KBM-7 (cell line): ENCODE measurements around the gene HINT3.
"Not testable (repeated sequence)": the region's sequence is repeated elsewhere in the genome, so short reads cannot be mapped to it uniquely, and the experiment has no call there.

ENCODE experiments used
- DNase-seq: peaks from one replicate; pipeline ENCODE4 v3.0.0-alpha.2; 2015
- in situ Hi-C: fragments of 300-500 bp; cut with MboI; formaldehyde crosslinking; loops from 2 replicates; pipeline ENCODE4 v1.14.3; 2020; ENCODE audit warnings: low sequenced_read_pairs, low pct_unique_long_range_greater_than_20kb, mixed read lengths

The HINT3 gene

GRCh38 chr6:125935520-125935919 lies 21.1 kb upstream of the HINT3 start:
- in situ Hi-C loops, DNase-seq: not testable (repeated sequence)

GRCh38 chr6:125939026-125939425 lies 17.5 kb upstream of the HINT3 start:
- in situ Hi-C loops: no loop called here
- no peak for DNase-seq

GRCh38 chr6:125939791-125940190 lies 16.8 kb upstream of the HINT3 start:
- in situ Hi-C loops: no loop called here
- DNase-seq: no peak

GRCh38 chr6:125940247-125941041 lies 16.1 kb upstream of the HINT3 start:
- in situ Hi-C loops: no loop called here
- DNase-seq: no peak

- DNase-seq: peak; percentile 20
- in situ Hi-C loops: no loop called here
Measured at GRCh38 chr6:125942672-125943527, 13.7 kb upstream of the HINT3 start.

- in situ Hi-C loops: no loop called here
Measured at GRCh38 chr6:125943528-125944433, 12.8 kb upstream of the HINT3 start.

GRCh38 chr6:125944434-125944816 lies 12.1 kb upstream of the HINT3 start:
- in situ Hi-C loops: no loop called here
- DNase-seq: peak; percentile 56

More at GRCh38 chr6:125943528-125944433, 12.8 kb upstream of the HINT3 start:
- no peak for DNase-seq

GRCh38 chr6:125944896-125945295 lies 11.7 kb upstream of the HINT3 start:
- DNase-seq: no peak
- in situ Hi-C loops: no loop called here

GRCh38 chr6:125945378-125946141 lies 11.0 kb upstream of the HINT3 start:
- in situ Hi-C loops: no loop called here
- DNase-seq: no peak

- no peak for DNase-seq
- in situ Hi-C loops: no loop called here
Measured at GRCh38 chr6:125947615-125948014, 9.0 kb upstream of the HINT3 start.

- DNase-seq: no peak
- in situ Hi-C loops: no loop called here
Measured at GRCh38 chr6:125948455-125948854, 8.1 kb upstream of the HINT3 start.

- DNase-seq: no peak
- in situ Hi-C loops: no loop called here
Measured at GRCh38 chr6:125949069-125949468, 7.5 kb upstream of the HINT3 start.

- no peak for DNase-seq
- in situ Hi-C loops: no loop called here
Measured at GRCh38 chr6:125950293-125950692, 6.3 kb upstream of the HINT3 start.

GRCh38 chr6:125950716-125951115 lies 5.9 kb upstream of the HINT3 start:
- DNase-seq, in situ Hi-C loops: not testable (repeated sequence)

- no peak for DNase-seq
- in situ Hi-C loops: no loop called here
Measured at GRCh38 chr6:125951323-125951722, 5.2 kb upstream of the HINT3 start.

- in situ Hi-C loops: no loop called here
- peak; percentile 57 for DNase-seq
Measured at GRCh38 chr6:125952764-125953501, 3.6 kb upstream of the HINT3 start.

GRCh38 chr6:125953502-125953875 lies 3.1 kb upstream of the HINT3 start:
- in situ Hi-C loops: no loop called here
- no peak for DNase-seq

GRCh38 chr6:125954735-125955339 lies 1.7 kb upstream of the HINT3 start:
- no peak for DNase-seq
- in situ Hi-C loops: no loop called here
